Neural progenitor cell (in vitro differentiated cells): ENCODE results near the gene DNAJA4. TPM values are rescaled to one million over a fixed set of nuclear protein-coding genes. Genes with fewer than 3 reads are reported as not detected.

Experiments
- DNase-seq: peaks from one replicate; pipeline ENCODE4 v3.0.0-alpha.2; 2016; ENCODE audit warnings: low spot score
- H2AFZ ChIP-seq: fragments of 200-600 bp; sonication (generic); replicated peaks from 2 replicates; pipeline ENCODE4 v1.6.1; 2016; ENCODE audit warnings: antibody characterized with exemption
- H3F3A ChIP-seq: fragments of 200-600 bp; sonication (generic); 2 replicates; pipeline ENCODE4 v1.6.1; 2016; ENCODE audit warnings: antibody characterized with exemption, low read depth
- H3K27ac ChIP-seq: fragments of 200-600 bp; sonication (generic); 2 replicates; pipeline ENCODE4 v1.5.1; 2016; ENCODE audit warnings: mild to moderate bottlenecking
- H3K27me3 ChIP-seq: fragments of 200-600 bp; sonication (generic); 2 replicates; pipeline ENCODE4 v1.6.1; 2016; ENCODE audit warnings: mild to moderate bottlenecking, moderate library complexity
- H3K36me3 ChIP-seq: fragments of 200-600 bp; sonication (generic); 2 replicates; pipeline ENCODE4 v1.5.1; 2016
- H3K4me1 ChIP-seq: fragments of 200-600 bp; sonication (generic); 2 replicates; pipeline ENCODE4 v1.6.1; 2016; ENCODE audit warnings: mixed run types
- H3K4me2 ChIP-seq: fragments of 200-600 bp; sonication (generic); 2 replicates; pipeline ENCODE4 v1.6.1; 2016
- H3K4me3 ChIP-seq: fragments of 200-600 bp; sonication (generic); 2 replicates; pipeline ENCODE4 v1.5.1; 2016
- H3K79me2 ChIP-seq: fragments of 200-600 bp; sonication (generic); 2 replicates; pipeline ENCODE4 v1.6.1; 2016; ENCODE audit warnings: low read depth
- H3K9ac ChIP-seq: fragments of 200-600 bp; sonication (generic); 2 replicates; pipeline ENCODE4 v1.6.1; 2016
- H3K9me3 ChIP-seq: fragments of 200-600 bp; sonication (generic); 2 replicates; pipeline ENCODE4 v1.5.1; 2016; ENCODE audit warnings: low read depth
- H4K20me1 ChIP-seq: fragments of 200-600 bp; sonication (generic); 2 replicates; pipeline ENCODE4 v1.6.1; 2016; ENCODE audit warnings: low read depth
- H3K27ac Mint-ChIP-seq: 3 replicates; pipeline ENCODE4 v1.8.0; 2021; ENCODE audit warnings: mixed read lengths
- H3K27me3 Mint-ChIP-seq: 2 replicates; pipeline ENCODE4 v1.8.0; 2022; ENCODE audit warnings: low read depth, mild to moderate bottlenecking, inconsistent platforms, moderate library complexity, mixed read lengths; ENCODE audit not compliant: insufficient read depth
- H3K36me3 Mint-ChIP-seq: 3 replicates; pipeline ENCODE4 v1.8.0; 2021; ENCODE audit warnings: mixed read lengths
- H3K4me1 Mint-ChIP-seq: 3 replicates; pipeline ENCODE4 v1.8.0; 2021; ENCODE audit warnings: mixed read lengths
- H3K4me3 Mint-ChIP-seq: 3 replicates; pipeline ENCODE4 v1.8.0; 2021; ENCODE audit warnings: mild to moderate bottlenecking, moderate library complexity, mixed read lengths
- H3K9me3 Mint-ChIP-seq: 3 replicates; pipeline ENCODE4 v1.8.0; 2020; ENCODE audit warnings: mixed read lengths
- CTCF ChIP-seq: fragments of 200-600 bp; sonication (generic); IDR thresholded peaks from 2 replicates; pipeline ENCODE4 v1.5.1; 2017; ENCODE audit warnings: antibody characterized with exemption, mild to moderate bottlenecking
- EZH2 ChIP-seq: fragments of 200-600 bp; sonication (generic); IDR thresholded peaks from 2 replicates; pipeline ENCODE4 v1.6.1; 2017; ENCODE audit warnings: antibody characterized with exemption, mild to moderate bottlenecking, moderate library complexity
- EZH2phosphoT487 ChIP-seq: fragments of 200-600 bp; sonication (generic); IDR thresholded peaks from 2 replicates; pipeline ENCODE4 v1.6.1; 2017; ENCODE audit warnings: antibody characterized with exemption
- total RNA-seq: library from RNA; depleted of rRNA; stranded (reverse); fragments of >200 nt; gene quantifications from 2 replicates; pipeline ENCODE4 v1.2.3, GENCODE V29; 2015; ENCODE audit warnings: low replicate concordance

DNAJA4 gene
- total RNA-seq, 1 donor from 2014 or later = not detected

- peaks cover 3% of the 10 kb centered on the region for H3K4me1 Mint-ChIP-seq
- no peaks in the 10 kb centered on the region for H3K36me3 ChIP-seq
- H3K4me1 ChIP-seq = no peaks in the 10 kb centered on the region
- no peak overlapping the region for H3K4me3 Mint-ChIP-seq
- no peak overlapping the region for H3K9ac ChIP-seq
- no peak overlapping the region for H3K4me3 ChIP-seq
- peaks cover 5% of the 10 kb centered on the region for H3K9me3 Mint-ChIP-seq
- TF ChIP-seq EZH2phosphoT487 = no peak
- TF ChIP-seq CTCF = no peak
- no peak for TF ChIP-seq EZH2
- H3K4me2 ChIP-seq = no peak overlapping the region
- H3K27ac Mint-ChIP-seq = no peak overlapping the region
- no peaks in the 10 kb centered on the region for H3K36me3 Mint-ChIP-seq
- no peak for DNase-seq
- no peaks in the 10 kb centered on the region for H3F3A ChIP-seq
- H3K9me3 ChIP-seq = no peaks in the 10 kb centered on the region
- H2AFZ ChIP-seq = no peak overlapping the region
- H3K27me3 Mint-ChIP-seq = peaks cover 5% of the 10 kb centered on the region
- H4K20me1 ChIP-seq = no peaks in the 10 kb centered on the region
- H3K27ac ChIP-seq = no peak overlapping the region
- no peaks in the 10 kb centered on the region for H3K79me2 ChIP-seq
- no peaks in the 10 kb centered on the region for H3K27me3 ChIP-seq
These were observed 38.4 kb upstream of the DNAJA4 start for GRCh38 chr15:78225783-78226541.

DNA sequence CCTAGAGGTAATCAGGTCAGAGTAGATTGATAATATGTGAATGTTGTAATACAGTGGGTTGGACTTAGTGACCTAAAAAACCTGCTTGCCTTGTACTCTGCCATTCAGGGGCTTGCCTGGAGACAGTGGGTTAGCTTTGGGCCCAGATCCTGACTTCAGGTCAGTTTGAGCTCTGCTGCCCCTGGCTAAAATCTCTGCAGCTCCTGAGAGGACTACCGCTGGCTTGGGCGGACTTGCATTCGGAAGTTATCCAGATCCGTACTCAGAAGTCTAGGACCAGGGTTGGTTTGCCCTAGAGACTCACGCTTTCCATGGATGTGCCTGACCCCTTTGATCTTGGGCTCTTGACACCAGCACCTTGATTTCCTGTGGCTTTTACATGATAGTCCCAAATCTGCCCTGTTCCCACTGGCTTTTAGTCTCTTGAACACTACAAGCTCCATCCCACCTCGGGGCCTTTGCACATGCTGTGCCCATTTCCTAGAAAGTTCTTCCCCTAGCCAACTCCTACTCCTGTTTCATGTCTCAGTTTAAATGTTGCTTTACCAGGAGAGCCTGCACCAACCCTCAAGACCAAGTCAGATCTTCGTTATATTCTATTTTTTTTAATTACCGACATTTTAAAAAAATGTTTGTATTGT, 35.9 kb upstream of the DNAJA4 start:
- Mint-ChIP-seq H3K4me3 (no peak overlapping the region), H3K9me3 (peaks cover 5% of the 10 kb centered on the region), H3K27me3 (peaks cover 4% of the 10 kb centered on the region), H3K27ac (no peak overlapping the region), H3K4me1 (no peaks in the 10 kb centered on the region), H3K36me3 (no peaks in the 10 kb centered on the region)
- Histone ChIP-seq H3K27ac (no peak overlapping the region), H2AFZ (no peak overlapping the region), H4K20me1 (no peaks in the 10 kb centered on the region), H3F3A (no peaks in the 10 kb centered on the region), H3K9ac (no peak overlapping the region), H3K79me2 (no peaks in the 10 kb centered on the region), H3K4me3 (no peak overlapping the region), H3K9me3 (no peaks in the 10 kb centered on the region), H3K27me3 (no peaks in the 10 kb centered on the region), H3K4me2 (no peak overlapping the region), H3K4me1 (no peaks in the 10 kb centered on the region), H3K36me3 (no peaks in the 10 kb centered on the region)
- TF ChIP-seq EZH2 = no peak
- TF ChIP-seq CTCF = no peak
- TF ChIP-seq EZH2phosphoT487 = no peak
- no peak for DNase-seq

DNA sequence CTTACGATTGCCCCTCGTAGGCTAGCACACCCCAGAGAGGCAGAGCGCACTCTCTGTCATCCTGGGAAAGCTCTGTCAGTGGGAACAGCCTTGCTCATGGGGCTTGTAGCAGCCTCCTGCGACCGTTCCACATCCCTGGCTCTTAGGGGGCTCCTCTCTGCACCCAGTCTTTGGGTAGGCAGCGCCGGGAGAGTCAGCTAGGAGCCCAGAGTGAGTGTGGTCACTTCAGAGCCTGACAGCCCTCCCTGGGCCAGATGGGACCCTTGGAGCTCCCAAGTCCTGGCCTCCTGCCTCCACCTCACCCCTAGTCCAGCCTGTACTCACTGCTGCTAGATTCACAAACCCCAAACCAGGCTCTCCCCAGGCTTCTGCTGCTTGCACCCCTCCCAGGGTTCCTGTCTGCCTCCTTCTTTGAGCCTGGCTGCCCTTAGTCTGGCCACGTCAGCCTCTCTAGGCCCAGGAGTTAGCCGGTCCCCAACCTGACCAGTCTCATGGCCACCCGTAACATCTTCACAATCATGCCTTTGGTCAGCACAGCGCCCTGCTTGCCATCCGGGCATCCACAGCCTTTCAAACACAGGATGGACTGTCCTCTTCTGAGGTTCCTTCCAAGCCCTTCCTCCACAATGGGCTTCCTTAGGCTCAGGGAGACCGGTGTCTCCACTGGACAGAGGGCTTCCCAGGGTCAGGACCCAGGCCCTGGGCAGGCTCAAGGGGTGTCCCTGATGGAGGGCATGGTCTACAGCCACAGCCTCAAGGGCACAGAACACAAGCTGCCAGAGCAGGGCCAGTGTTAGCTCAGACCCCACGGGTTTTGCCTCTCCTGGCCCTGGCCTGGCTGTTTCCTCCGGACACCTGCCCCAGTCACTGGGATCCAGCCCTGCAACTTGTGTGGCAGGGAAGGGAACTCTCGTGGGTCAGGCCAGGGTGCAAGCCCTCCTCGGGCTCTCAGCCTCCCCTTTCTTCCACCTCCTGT, 34.6 kb upstream of the DNAJA4 start:
- Histone ChIP-seq H3K36me3 (no peaks in the 10 kb centered on the region), H2AFZ (no peak overlapping the region), H3K4me2 (no peak overlapping the region), H3K9ac (no peak overlapping the region), H3K4me1 (peaks cover 5% of the 10 kb centered on the region), H3K27me3 (no peaks in the 10 kb centered on the region), H3F3A (no peaks in the 10 kb centered on the region), H3K79me2 (no peaks in the 10 kb centered on the region), H3K27ac (no peak overlapping the region), H3K4me3 (no peak overlapping the region), H4K20me1 (no peaks in the 10 kb centered on the region), H3K9me3 (no peaks in the 10 kb centered on the region)
- Mint-ChIP-seq H3K4me3 (no peak overlapping the region), H3K4me1 (peaks cover 9% of the 10 kb centered on the region), H3K27me3 (peaks cover 4% of the 10 kb centered on the region), H3K9me3 (peaks cover 5% of the 10 kb centered on the region), H3K36me3 (no peaks in the 10 kb centered on the region), H3K27ac (no peak overlapping the region)
- no peak for TF ChIP-seq EZH2
- no peak for TF ChIP-seq EZH2phosphoT487
- TF ChIP-seq CTCF = no peak
- no peak for DNase-seq
